ENCODE results near the gene RAB24. TPM values are rescaled to one million over a fixed set of nuclear protein-coding genes. Genes with fewer than 3 reads are reported as not detected.
A peak's percentile ranks its signal among the peaks of the same experiment; 100 is the strongest.
"Not testable (repeated sequence)": the region's sequence is repeated elsewhere in the genome, so short reads cannot be mapped to it uniquely, and the experiment has no call there.

Gene RAB24
- total RNA-seq, 2 experiments from 2014 or later = 44.1 to 48.8 TPM

- ChIA-PET POLR2A (interaction anchor here (1.0 to 2.3 kb wide), 4 partner anchors 10 to 146 kb away, joined by 3 to 7 read pairs (median 4); no protein-coding TSS in a partner anchor), CTCF (interaction anchor here (0.6 to 4.6 kb wide), 43 partner anchors 8 to 649 kb away, joined by 3 to 58 read pairs (median 5); partner anchors contain the start of genes GRK6 and LMAN2)
- peaks cover 73% of the 10 kb centered on the region for H3K4me1 Mint-ChIP-seq (ENCODE audit: low read depth)
- no peaks in the 10 kb centered on the region for H3K9me3 Mint-ChIP-seq (ENCODE audit: insufficient read depth)
- peak overlapping the region; percentile 75 for H3K27ac Mint-ChIP-seq
- peak overlapping the region; percentile 95 for H3K4me3 Mint-ChIP-seq
- DNase-seq (peak; percentile 81), ATAC-seq (peak; percentile 17)
- H3K36me3 Mint-ChIP-seq (ENCODE audit: low read depth) = peaks cover 55% of the 10 kb centered on the region
- H3K27me3 Mint-ChIP-seq (ENCODE audit: low read depth) = no peaks in the 10 kb centered on the region
Measured at GRCh38 chr5:177309351-177310191, 6.1 kb upstream of the RAB24 start.

GRCh38 chr5:177308740-177309139 lies 5.2 kb upstream of the RAB24 start:
- Mint-ChIP-seq H3K4me1 (ENCODE audit: low read depth) (peaks cover 73% of the 10 kb centered on the region), H3K27ac (peak overlapping the region; percentile 14), H3K27me3 (ENCODE audit: low read depth) (no peaks in the 10 kb centered on the region), H3K36me3 (ENCODE audit: low read depth) (peaks cover 62% of the 10 kb centered on the region), H3K9me3 (ENCODE audit: insufficient read depth) (no peaks in the 10 kb centered on the region), H3K4me3 (no peak overlapping the region)
- ATAC-seq (no peak), DNase-seq (no peak)
- ChIA-PET CTCF (interaction anchor here (0.8 to 4.6 kb wide), 22 partner anchors 7 to 195 kb away, joined by 3 to 58 read pairs (median 10); partner anchors contain the start of genes LMAN2 and NSD1), POLR2A (interaction anchor here (1.0 to 2.3 kb wide), 3 partner anchors 9 to 147 kb away, joined by 3 to 7 read pairs (median 4); no protein-coding TSS in a partner anchor)

GRCh38 chr5:177307544-177308363 lies 4.2 kb upstream of the RAB24 start:
- Mint-ChIP-seq H3K36me3 (ENCODE audit: low read depth) (peaks cover 62% of the 10 kb centered on the region), H3K4me1 (ENCODE audit: low read depth) (peaks cover 66% of the 10 kb centered on the region), H3K4me3 (no peak overlapping the region), H3K9me3 (ENCODE audit: insufficient read depth) (no peaks in the 10 kb centered on the region), H3K27me3 (ENCODE audit: low read depth) (no peaks in the 10 kb centered on the region), H3K27ac (no peak overlapping the region)
- no peak for ATAC-seq
- no peak for DNase-seq
- ChIA-PET POLR2A (no interaction called here), CTCF (interaction anchor here (0.8 to 4.6 kb wide), 10 partner anchors 11 to 194 kb away, joined by 3 to 58 read pairs (median 26); partner anchors contain the start of genes LMAN2 and NSD1)

GRCh38 chr5:177306674-177307543 lies 3.4 kb upstream of the RAB24 start:
- Mint-ChIP-seq H3K36me3 (ENCODE audit: low read depth) (peaks cover 69% of the 10 kb centered on the region), H3K4me3 (no peak overlapping the region), H3K27ac (peak overlapping the region; percentile 60), H3K9me3 (ENCODE audit: insufficient read depth) (no peaks in the 10 kb centered on the region), H3K27me3 (ENCODE audit: low read depth) (no peaks in the 10 kb centered on the region), H3K4me1 (ENCODE audit: low read depth) (peaks cover 73% of the 10 kb centered on the region)
- POLR2A ChIA-PET = interaction anchor here (0.6 kb wide), 1 partner anchor 54 kb away, joined by 3 read pairs; no protein-coding TSS in a partner anchor
- CTCF ChIA-PET = interaction anchor here (3.5 to 4.6 kb wide), 3 partner anchors 10 to 148 kb away, joined by 21 to 58 read pairs (median 31); partner anchors contain the start of gene LMAN2
- ATAC-seq (no peak), DNase-seq (no peak)

- peak overlapping the region; percentile 93 for H3K4me3 Mint-ChIP-seq
- H3K27ac Mint-ChIP-seq = peak overlapping the region; percentile 90
- not testable (repeated sequence) for ATAC-seq; H3K27me3 Mint-ChIP-seq (ENCODE audit: low read depth); DNase-seq; H3K9me3 Mint-ChIP-seq (ENCODE audit: insufficient read depth)
- POLR2A ChIA-PET = interaction anchor here (0.6 to 0.9 kb wide), 2 partner anchors 55 to 140 kb away, joined by 3 read pairs; no protein-coding TSS in a partner anchor
- H3K4me1 Mint-ChIP-seq (ENCODE audit: low read depth) = peaks cover 81% of the 10 kb centered on the region
- CTCF ChIA-PET = interaction anchor here (2.2 kb wide), 1 partner anchor 192 kb away, joined by 10 read pairs; no protein-coding TSS in a partner anchor
- peaks cover 71% of the 10 kb centered on the region for H3K36me3 Mint-ChIP-seq (ENCODE audit: low read depth)
Measured at GRCh38 chr5:177306103-177306640, 2.7 kb upstream of the RAB24 start.

GRCh38 chr5:177304392-177305119 lies 1.0 kb upstream of the RAB24 start:
- no peaks in the 10 kb centered on the region for H3K27me3 Mint-ChIP-seq (ENCODE audit: low read depth)
- H3K4me1 Mint-ChIP-seq (ENCODE audit: low read depth) = peaks cover 81% of the 10 kb centered on the region
- DNase-seq (peak; percentile 52), ATAC-seq (no peak)
- POLR2A ChIA-PET = no interaction called here
- H3K36me3 Mint-ChIP-seq (ENCODE audit: low read depth) = peaks cover 71% of the 10 kb centered on the region
- peak overlapping the region; percentile 93 for H3K4me3 Mint-ChIP-seq
- CTCF ChIA-PET = interaction anchor here (2.2 kb wide), 1 partner anchor 191 kb away, joined by 10 read pairs; no protein-coding TSS in a partner anchor
- peak overlapping the region; percentile 90 for H3K27ac Mint-ChIP-seq
- H3K9me3 Mint-ChIP-seq (ENCODE audit: insufficient read depth) = no peaks in the 10 kb centered on the region

- POLR2A ChIA-PET = interaction anchor here (0.5 to 1.4 kb wide), 4 partner anchors 8 to 123 kb away, joined by 3 to 7 read pairs (median 3); partner anchors contain the start of gene MXD3
- CTCF ChIA-PET = interaction anchor here (1.0 kb wide), 2 partner anchors 9 to 12 kb away, joined by 5 read pairs; no protein-coding TSS in a partner anchor
- peak overlapping the region; percentile 90 for H3K27ac Mint-ChIP-seq
- DNase-seq = peak; percentile 49
- peaks cover 81% of the 10 kb centered on the region for H3K4me1 Mint-ChIP-seq (ENCODE audit: low read depth)
- no peaks in the 10 kb centered on the region for H3K9me3 Mint-ChIP-seq (ENCODE audit: insufficient read depth)
- H3K4me3 Mint-ChIP-seq = peak overlapping the region; percentile 93
- H3K27me3 Mint-ChIP-seq (ENCODE audit: low read depth) = no peaks in the 10 kb centered on the region
- ATAC-seq = peak; percentile 11
- peaks cover 70% of the 10 kb centered on the region for H3K36me3 Mint-ChIP-seq (ENCODE audit: low read depth)
Measured at GRCh38 chr5:177303925-177304391, 439 bp upstream of the RAB24 start.

GRCh38 chr5:177302354-177303110 lies 987 bp downstream of the RAB24 start:
- Mint-ChIP-seq H3K9me3 (ENCODE audit: insufficient read depth) (no peaks in the 10 kb centered on the region), H3K4me3 (peak overlapping the region; percentile 93), H3K4me1 (ENCODE audit: low read depth) (peaks cover 85% of the 10 kb centered on the region), H3K27ac (peak overlapping the region; percentile 90), H3K36me3 (ENCODE audit: low read depth) (peaks cover 76% of the 10 kb centered on the region), H3K27me3 (ENCODE audit: low read depth) (no peaks in the 10 kb centered on the region)
- DNase-seq (no peak), ATAC-seq (no peak)
- POLR2A ChIA-PET = interaction anchor here (0.5 to 1.6 kb wide), 3 partner anchors 10 to 183 kb away, joined by 3 to 7 read pairs (median 6); partner anchors contain the start of genes LMAN2 and MXD3
- CTCF ChIA-PET = interaction anchor here (0.8 to 6.6 kb wide), 6 partner anchors 7 to 231 kb away, joined by 3 to 30 read pairs (median 6); no protein-coding TSS in a partner anchor

- H3K9me3 Mint-ChIP-seq (ENCODE audit: insufficient read depth) = no peaks in the 10 kb centered on the region
- no peak for DNase-seq
- H3K27ac Mint-ChIP-seq = peak overlapping the region; percentile 90
- CTCF ChIA-PET = interaction anchor here (0.8 to 6.6 kb wide), 7 partner anchors 8 to 230 kb away, joined by 3 to 30 read pairs (median 6); no protein-coding TSS in a partner anchor
- peaks cover 87% of the 10 kb centered on the region for H3K4me1 Mint-ChIP-seq (ENCODE audit: low read depth)
- peaks cover 78% of the 10 kb centered on the region for H3K36me3 Mint-ChIP-seq (ENCODE audit: low read depth)
- H3K27me3 Mint-ChIP-seq (ENCODE audit: low read depth) = no peaks in the 10 kb centered on the region
- H3K4me3 Mint-ChIP-seq = peak overlapping the region; percentile 93
- POLR2A ChIA-PET = interaction anchor here (1.6 to 1.8 kb wide), 2 partner anchors 11 to 50 kb away, joined by 6 to 11 read pairs; partner anchors contain the start of genes LMAN2 and MXD3
- no peak for ATAC-seq
Measured at GRCh38 chr5:177301503-177302165, 1.9 kb downstream of the RAB24 start.

Measured in activated CD8-positive, alpha-beta T cell treated with anti-CD3 and anti-CD28 coated beads, Interleukin-2, amount 10 ng/mL, durations not matched to agents 7 days and 5 days (primary cell).